Measurements from ENCODE around the gene RAB33B.

The RAB33B gene

DNA sequence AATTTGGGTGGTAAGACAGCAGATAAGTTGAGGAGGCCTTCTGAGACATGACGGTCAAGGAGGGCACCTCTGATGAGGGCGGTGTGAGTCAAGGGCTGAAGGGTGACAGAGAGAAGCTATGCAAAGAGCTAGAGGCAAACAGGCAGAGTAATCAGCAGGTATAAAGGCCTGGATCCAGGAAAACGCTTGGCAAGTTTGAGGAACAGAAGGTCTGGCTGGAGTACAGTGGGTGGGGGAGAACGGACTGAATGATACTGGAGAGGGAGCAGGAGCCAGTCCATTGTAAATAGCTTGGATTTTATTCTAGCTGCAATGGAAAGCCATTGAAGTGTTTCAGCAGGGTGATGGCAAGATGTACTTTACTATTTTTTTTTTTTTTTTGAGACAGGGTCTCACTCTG is 39.3 kb downstream of the RAB33B start:
- Histone ChIP-seq H3K27me3 (no peaks in the 10 kb centered on the region), H3K4me1 (no peaks in the 10 kb centered on the region), H3K9me3 (no peaks in the 10 kb centered on the region), H3K4me3 (ENCODE audit: low read depth, low read length) (no peak overlapping the region), H3K36me3 (no peaks in the 10 kb centered on the region)
- DNase-seq: no peak
- TF ChIP-seq, protein P1, sequence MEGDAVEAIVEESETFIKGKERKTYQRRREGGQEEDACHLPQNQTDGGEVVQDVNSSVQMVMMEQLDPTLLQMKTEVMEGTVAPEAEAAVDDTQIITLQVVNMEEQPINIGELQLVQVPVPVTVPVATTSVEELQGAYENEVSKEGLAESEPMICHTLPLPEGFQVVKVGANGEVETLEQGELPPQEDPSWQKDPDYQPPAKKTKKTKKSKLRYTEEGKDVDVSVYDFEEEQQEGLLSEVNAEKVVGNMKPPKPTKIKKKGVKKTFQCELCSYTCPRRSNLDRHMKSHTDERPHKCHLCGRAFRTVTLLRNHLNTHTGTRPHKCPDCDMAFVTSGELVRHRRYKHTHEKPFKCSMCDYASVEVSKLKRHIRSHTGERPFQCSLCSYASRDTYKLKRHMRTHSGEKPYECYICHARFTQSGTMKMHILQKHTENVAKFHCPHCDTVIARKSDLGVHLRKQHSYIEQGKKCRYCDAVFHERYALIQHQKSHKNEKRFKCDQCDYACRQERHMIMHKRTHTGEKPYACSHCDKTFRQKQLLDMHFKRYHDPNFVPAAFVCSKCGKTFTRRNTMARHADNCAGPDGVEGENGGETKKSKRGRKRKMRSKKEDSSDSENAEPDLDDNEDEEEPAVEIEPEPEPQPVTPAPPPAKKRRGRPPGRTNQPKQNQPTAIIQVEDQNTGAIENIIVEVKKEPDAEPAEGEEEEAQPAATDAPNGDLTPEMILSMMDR (IDR thresholded peaks at IDR 0.05; ENCODE audit: low read depth, low read length): no peak

DNA sequence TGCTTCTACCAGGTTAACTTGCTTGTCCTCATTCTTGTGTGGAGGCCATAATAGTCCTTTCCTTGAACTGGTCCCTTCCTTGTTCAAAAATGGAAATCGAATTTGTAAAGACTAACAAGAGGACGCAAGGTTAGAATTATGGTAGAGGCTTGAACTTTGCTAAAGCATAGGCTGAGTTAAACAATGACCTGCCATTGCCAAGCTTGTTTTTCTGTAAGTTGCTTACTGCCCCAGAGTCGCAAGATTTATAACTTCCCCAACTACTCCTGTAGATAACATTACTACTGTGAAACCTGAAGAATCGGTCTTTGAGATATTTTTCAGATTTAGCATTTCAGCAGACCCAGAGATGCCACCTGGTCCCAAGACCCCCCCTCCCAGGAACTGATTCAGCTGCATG is 45.3 kb downstream of the RAB33B start:
- no peaks in the 10 kb centered on the region for H3K9me3 ChIP-seq
- H3K4me3 ChIP-seq (ENCODE audit: low read depth, low read length): no peak overlapping the region
- H3K4me1 ChIP-seq: no peaks in the 10 kb centered on the region
- H3K27me3 ChIP-seq: no peaks in the 10 kb centered on the region
- TF ChIP-seq, protein P1 (IDR thresholded peaks at IDR 0.05; ENCODE audit: low read depth, low read length): no peak
- H3K36me3 ChIP-seq: no peaks in the 10 kb centered on the region
- no peak for DNase-seq

DNA sequence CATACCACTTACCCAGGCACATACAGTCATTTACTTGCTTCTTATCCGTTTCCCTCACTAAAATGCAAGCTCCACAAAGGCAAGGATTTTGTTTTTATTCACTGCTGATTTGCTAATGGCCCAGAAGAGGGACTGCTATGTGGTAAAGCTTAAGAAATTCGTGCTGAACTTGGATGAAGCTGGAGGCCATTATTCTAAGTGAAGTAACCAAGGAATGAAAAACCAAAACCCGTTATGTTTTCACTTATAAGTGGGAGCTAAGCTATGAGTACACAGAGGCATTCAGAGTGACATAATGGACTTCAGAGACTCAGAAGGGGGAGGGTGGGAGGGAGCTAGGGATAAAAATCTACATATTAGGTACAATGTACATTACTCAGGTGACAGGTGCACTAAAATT is 47.2 kb downstream of the RAB33B start:
- TF ChIP-seq, protein P1 (IDR thresholded peaks at IDR 0.05; ENCODE audit: low read depth, low read length): no peak
- H3K4me3 ChIP-seq (ENCODE audit: low read depth, low read length): no peak overlapping the region
- H3K36me3 ChIP-seq: peaks cover 6% of the 10 kb centered on the region
- no peaks in the 10 kb centered on the region for H3K9me3 ChIP-seq
- H3K27me3 ChIP-seq: no peaks in the 10 kb centered on the region
- DNase-seq: no peak
- no peaks in the 10 kb centered on the region for H3K4me1 ChIP-seq

DNA sequence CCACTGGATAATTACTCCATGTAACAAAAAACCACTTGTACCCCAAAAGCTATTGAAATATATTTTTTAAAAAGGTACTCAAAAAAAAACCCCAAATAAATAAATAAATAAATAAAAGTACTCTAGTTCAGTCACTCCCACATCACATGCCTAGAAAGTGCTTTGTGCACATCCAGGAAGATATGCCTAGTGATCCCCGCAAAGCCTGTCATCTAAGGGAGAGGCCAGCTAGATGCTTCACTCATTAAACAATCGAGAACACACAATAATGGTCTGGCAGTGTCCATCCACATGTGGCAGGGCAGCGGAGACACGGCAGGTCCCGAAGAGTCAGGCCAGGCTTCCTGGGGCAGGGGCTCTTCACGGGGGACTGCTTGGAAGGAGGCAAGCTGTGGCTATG is 47.6 kb downstream of the RAB33B start:
- no peak overlapping the region for H3K4me3 ChIP-seq (ENCODE audit: low read depth, low read length)
- DNase-seq: no peak
- no peaks in the 10 kb centered on the region for H3K9me3 ChIP-seq
- H3K36me3 ChIP-seq: peaks cover 8% of the 10 kb centered on the region
- H3K4me1 ChIP-seq: no peaks in the 10 kb centered on the region
- no peaks in the 10 kb centered on the region for H3K27me3 ChIP-seq
- TF ChIP-seq, protein P1 (IDR thresholded peaks at IDR 0.05; ENCODE audit: low read depth, low read length): no peak

DNA sequence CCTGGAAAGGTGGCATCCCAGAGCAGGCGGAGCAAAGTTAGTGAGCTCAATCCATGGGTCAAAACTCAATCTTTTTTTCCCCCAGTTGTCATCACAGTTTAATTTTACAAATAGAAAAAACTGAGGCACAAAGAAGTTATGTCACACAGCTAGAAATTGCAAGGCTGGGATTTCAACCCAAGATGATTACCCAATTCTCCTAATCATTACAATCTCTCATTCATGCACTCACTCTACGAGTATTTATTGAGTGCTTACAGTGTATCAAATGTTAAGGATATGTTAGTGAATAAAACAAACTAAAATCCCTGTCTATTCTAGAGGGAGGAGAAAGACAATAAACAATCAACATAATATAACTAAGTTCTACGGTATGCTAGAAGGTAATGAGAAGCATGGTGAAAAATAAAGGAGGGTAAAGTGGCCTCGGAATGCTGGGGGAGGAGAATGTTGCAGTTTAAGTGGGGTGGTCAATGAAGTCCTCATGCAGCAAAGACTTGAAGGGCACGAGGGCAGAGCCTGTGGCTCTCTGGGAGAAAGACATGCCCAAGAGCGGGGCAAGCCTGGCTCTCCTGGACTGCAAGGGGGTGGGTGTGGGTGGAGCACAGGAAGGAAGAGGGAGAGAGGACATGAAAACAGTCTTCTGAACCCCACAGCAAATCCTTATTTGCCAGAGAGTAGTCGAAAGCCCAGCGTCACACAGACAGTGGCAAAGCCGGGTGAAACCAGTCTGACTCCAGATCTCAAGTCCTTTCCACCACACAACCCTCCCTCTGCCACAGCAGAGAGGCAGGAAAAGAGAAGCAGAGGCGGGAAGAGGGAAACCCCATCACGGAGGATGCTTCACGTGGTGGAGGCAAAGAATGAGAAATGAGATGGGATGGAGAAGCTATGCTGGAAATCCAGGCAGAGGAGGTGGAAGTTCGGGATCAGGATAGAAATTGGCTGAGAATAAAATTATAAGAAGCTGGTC is 48.3 kb downstream of the RAB33B start:
- TF ChIP-seq, protein P1 (IDR thresholded peaks at IDR 0.05; ENCODE audit: low read depth, low read length): no peak
- DNase-seq: no peak
- H3K4me1 ChIP-seq: no peaks in the 10 kb centered on the region
- no peak overlapping the region for H3K4me3 ChIP-seq (ENCODE audit: low read depth, low read length)
- H3K36me3 ChIP-seq: peaks cover 13% of the 10 kb centered on the region
- H3K27me3 ChIP-seq: no peaks in the 10 kb centered on the region
- H3K9me3 ChIP-seq: no peaks in the 10 kb centered on the region

DNA sequence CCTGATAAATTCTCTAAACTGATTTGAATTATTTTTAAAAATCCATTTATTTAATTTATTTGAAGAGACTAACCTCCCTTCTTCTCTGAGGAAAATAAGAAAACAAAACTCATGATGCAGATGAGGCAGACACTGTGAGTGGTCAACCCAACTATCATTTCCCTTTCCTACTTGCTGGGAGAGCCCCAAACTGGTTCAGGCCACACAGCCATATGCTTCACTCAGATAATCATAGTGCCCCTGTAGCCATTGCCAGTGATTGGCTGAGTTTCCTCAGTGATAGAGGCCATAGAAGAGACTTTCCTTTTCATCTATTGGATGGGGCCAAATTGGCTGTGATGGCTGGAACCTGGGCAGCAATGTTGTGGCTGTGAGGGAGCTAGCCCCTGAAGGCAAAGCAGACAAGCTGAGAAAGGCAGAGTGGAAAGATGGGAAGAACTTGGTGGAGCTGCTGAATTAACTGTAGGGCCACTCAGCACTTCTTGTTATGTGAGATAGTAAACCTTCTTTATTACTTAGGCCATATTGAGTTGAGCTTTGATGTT is 49.8 kb downstream of the RAB33B start:
- TF ChIP-seq, protein P1 (IDR thresholded peaks at IDR 0.05; ENCODE audit: low read depth, low read length): no peak

More for the DNA sequence above, 49.8 kb downstream of the RAB33B start:
- no peak overlapping the region for H3K4me3 ChIP-seq (ENCODE audit: low read depth, low read length)
- H3K36me3 ChIP-seq: peaks cover 16% of the 10 kb centered on the region
- no peaks in the 10 kb centered on the region for H3K9me3 ChIP-seq
- no peak for DNase-seq
- no peaks in the 10 kb centered on the region for H3K4me1 ChIP-seq
- no peaks in the 10 kb centered on the region for H3K27me3 ChIP-seq
